ENCODE data around the gene PEX16.

- TF ChIP-seq CTCF (conservative IDR thresholded peaks at IDR 0.05 in 1 of 2, IDR thresholded peaks at IDR 0.05 in 1 of 2; ENCODE audit: extremely low read depth in 1 of 2, insufficient read depth in 1 of 2, low read depth in 1 of 2, low read length in 2 of 2) (no peak), EZH2 (IDR thresholded peaks at IDR 0.05; ENCODE audit: borderline replicate concordance, low read length) (no peak)
These were observed 46.0 kb downstream of the PEX16 start for GRCh38 chr11:45871638-45872037.
